Glutamatergic neuron (in vitro differentiated cells): ENCODE results near the gene SLC35A3. TPM values are rescaled to one million over a fixed set of nuclear protein-coding genes. Genes with fewer than 3 reads are reported as not detected.

Experiments used
- DNase-seq: peaks from one replicate; pipeline ENCODE4 v3.0.0; 2022
- H3K27ac Mint-ChIP-seq: one replicate; pipeline ENCODE4 v1.8.0; 2020; ENCODE audit warnings: mild to moderate bottlenecking, mixed read lengths, inconsistent platforms; ENCODE audit not compliant: unreplicated experiment
- H3K27me3 Mint-ChIP-seq: one replicate; pipeline ENCODE4 v1.8.0; 2020; ENCODE audit warnings: mild to moderate bottlenecking, moderate library complexity, mixed read lengths, inconsistent platforms; ENCODE audit not compliant: unreplicated experiment
- H3K36me3 Mint-ChIP-seq: one replicate; pipeline ENCODE4 v1.8.0; 2020; ENCODE audit warnings: mild to moderate bottlenecking, mixed read lengths, inconsistent platforms; ENCODE audit not compliant: unreplicated experiment
- H3K4me1 Mint-ChIP-seq: one replicate; pipeline ENCODE4 v1.8.0; 2020; ENCODE audit warnings: mild to moderate bottlenecking, low read depth, mixed read lengths, inconsistent platforms; ENCODE audit not compliant: unreplicated experiment
- H3K4me3 Mint-ChIP-seq: one replicate; pipeline ENCODE4 v1.8.0; 2020; ENCODE audit warnings: mild to moderate bottlenecking, mixed read lengths, inconsistent platforms; ENCODE audit not compliant: unreplicated experiment
- H3K9me3 Mint-ChIP-seq: one replicate; pipeline ENCODE4 v1.8.0; 2020; ENCODE audit warnings: mild to moderate bottlenecking, moderate library complexity, mixed read lengths, inconsistent platforms; ENCODE audit not compliant: unreplicated experiment
- total RNA-seq: library from RNA; stranded (reverse); fragmentation: NEBNext Ultra II Directional; extraction: Animal tissue kit (Norgen Biotek cat#: 25700); gene quantifications from one replicate; pipeline ENCODE4 v1.2.1, GENCODE V29; 2021; ENCODE audit not compliant: unreplicated experiment
- TF ChIP-seq, protein P1 (sequence below): fragments of 200-600 bp; sonication (generic); IDR thresholded peaks from one replicate; pipeline ENCODE4 v1.5.0; 2021; ENCODE audit not compliant: partially characterized antibody, unreplicated experiment

The SLC35A3 gene
- total RNA-seq, 1 donor from 2014 or later, result 7.7 TPM

DNA sequence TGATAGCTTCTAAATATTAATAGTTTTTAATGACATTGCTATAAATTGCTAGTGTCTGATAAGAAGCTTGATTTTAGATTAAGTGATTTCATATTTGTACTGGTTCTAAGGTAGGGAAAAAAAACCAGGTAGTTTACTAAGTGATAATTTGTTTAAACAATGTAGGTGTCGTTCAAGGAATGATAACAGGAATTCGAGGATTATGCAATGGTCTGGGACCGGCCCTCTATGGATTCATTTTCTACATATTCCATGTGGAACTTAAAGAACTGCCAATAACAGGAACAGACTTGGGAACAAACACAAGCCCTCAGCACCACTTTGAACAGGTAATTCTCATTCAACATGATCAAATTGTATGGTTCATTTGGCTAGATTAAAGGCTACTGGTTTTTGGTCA lies 110.5 kb downstream of the SLC35A3 start:
- Mint-ChIP-seq H3K4me1 (no peaks in the 10 kb centered on the region), H3K27ac (no peak overlapping the region), H3K27me3 (peaks cover 2% of the 10 kb centered on the region), H3K36me3 (no peaks in the 10 kb centered on the region), H3K4me3 (no peak overlapping the region), H3K9me3 (no peaks in the 10 kb centered on the region)
- DNase-seq, result no peak
- TF ChIP-seq, protein P1, sequence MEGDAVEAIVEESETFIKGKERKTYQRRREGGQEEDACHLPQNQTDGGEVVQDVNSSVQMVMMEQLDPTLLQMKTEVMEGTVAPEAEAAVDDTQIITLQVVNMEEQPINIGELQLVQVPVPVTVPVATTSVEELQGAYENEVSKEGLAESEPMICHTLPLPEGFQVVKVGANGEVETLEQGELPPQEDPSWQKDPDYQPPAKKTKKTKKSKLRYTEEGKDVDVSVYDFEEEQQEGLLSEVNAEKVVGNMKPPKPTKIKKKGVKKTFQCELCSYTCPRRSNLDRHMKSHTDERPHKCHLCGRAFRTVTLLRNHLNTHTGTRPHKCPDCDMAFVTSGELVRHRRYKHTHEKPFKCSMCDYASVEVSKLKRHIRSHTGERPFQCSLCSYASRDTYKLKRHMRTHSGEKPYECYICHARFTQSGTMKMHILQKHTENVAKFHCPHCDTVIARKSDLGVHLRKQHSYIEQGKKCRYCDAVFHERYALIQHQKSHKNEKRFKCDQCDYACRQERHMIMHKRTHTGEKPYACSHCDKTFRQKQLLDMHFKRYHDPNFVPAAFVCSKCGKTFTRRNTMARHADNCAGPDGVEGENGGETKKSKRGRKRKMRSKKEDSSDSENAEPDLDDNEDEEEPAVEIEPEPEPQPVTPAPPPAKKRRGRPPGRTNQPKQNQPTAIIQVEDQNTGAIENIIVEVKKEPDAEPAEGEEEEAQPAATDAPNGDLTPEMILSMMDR, result no peak

Other genes starting within 250 kb of the SLC35A3 start
- gene FRRS1, start 203.4 kb upstream of the SLC35A3 start, total RNA-seq, result 1.3 TPM
- 20.4 TPM for gene AGL, start 119.6 kb upstream of the SLC35A3 start, total RNA-seq
- gene SASS6, start 162.9 kb downstream of the SLC35A3 start, total RNA-seq, result 4.0 TPM
- 11.4 TPM for gene TRMT13, start 163.2 kb downstream of the SLC35A3 start, total RNA-seq
- 2.1 TPM for gene LRRC39, start 208.3 kb downstream of the SLC35A3 start, total RNA-seq